Hematopoietic multipotent progenitor cell treated with erythropoietin and hydrocortisone succinate and interleukin-3 and kit ligand, for 15 days (in vitro differentiated cells): ENCODE results near the gene OPRM1.
"Not testable (repeated sequence)": the region's sequence is repeated elsewhere in the genome, so short reads cannot be mapped to it uniquely, and the experiment has no call there.

Source experiments
- DNase-seq: peaks from one replicate; pipeline ENCODE4 v3.0.0-alpha.2; 2015; ENCODE audit warnings: low spot score

OPRM1 gene

GRCh38 chr6:154039231-154039842, at the start of gene OPRM1:
Gene OPRM1 (plus strand): TSS chr6:154039240. CDS start chr6:154039545, 305 bp downstream.
- no peak for DNase-seq

- DNase-seq, result no peak
These were observed 49.1 kb upstream of the OPRM1 start for GRCh38 chr6:153989989-153990388.

- DNase-seq, result no peak
These were observed 45.0 kb upstream of the OPRM1 start for GRCh38 chr6:153994004-153994403.

- DNase-seq, result no peak
These were observed 44.2 kb upstream of the OPRM1 start for GRCh38 chr6:153994811-153995210.

- DNase-seq, result no peak
These were observed 41.8 kb upstream of the OPRM1 start for GRCh38 chr6:153997221-153997620.

GRCh38 chr6:154001494-154002285, 37.4 kb upstream of the OPRM1 start:
- DNase-seq, result no peak

- DNase-seq, result no peak
These were observed 36.1 kb upstream of the OPRM1 start for GRCh38 chr6:154002894-154003293.

GRCh38 chr6:154010371-154010770, 28.7 kb upstream of the OPRM1 start:
- DNase-seq, result no peak

GRCh38 chr6:154012852-154013251, 26.2 kb upstream of the OPRM1 start:
- DNase-seq, result no peak

GRCh38 chr6:154017786-154018185, 21.3 kb upstream of the OPRM1 start:
- no peak for DNase-seq

- no peak for DNase-seq
These were observed 8.4 kb upstream of the OPRM1 start for GRCh38 chr6:154030646-154031045.

- no peak for DNase-seq
These were observed 2.0 kb downstream of the OPRM1 start for GRCh38 chr6:154041001-154041400.

- DNase-seq, result no peak
These were observed 14.1 kb downstream of the OPRM1 start for GRCh38 chr6:154053141-154053540.

GRCh38 chr6:154056536-154056935, 17.5 kb downstream of the OPRM1 start:
- DNase-seq, result no peak

- DNase-seq, result no peak
These were observed 18.1 kb downstream of the OPRM1 start for GRCh38 chr6:154057098-154057497.

GRCh38 chr6:154058963-154059680, 20.1 kb downstream of the OPRM1 start:
- DNase-seq, result no peak

- no peak for DNase-seq
These were observed 21.0 kb downstream of the OPRM1 start for GRCh38 chr6:154060076-154060475.

- DNase-seq, result no peak
These were observed 31.0 kb downstream of the OPRM1 start for GRCh38 chr6:154070041-154070440.

- no peak for DNase-seq
These were observed 31.6 kb downstream of the OPRM1 start for GRCh38 chr6:154070657-154071056.

- no peak for DNase-seq
These were observed 32.2 kb downstream of the OPRM1 start for GRCh38 chr6:154071236-154071635.

- no peak for DNase-seq
These were observed 32.7 kb downstream of the OPRM1 start for GRCh38 chr6:154071711-154072110.

GRCh38 chr6:154078596-154078995, 39.6 kb downstream of the OPRM1 start:
- not testable (repeated sequence) for DNase-seq
